Endothelial cell of umbilical vein (primary cell): ENCODE data around the gene HYLS1.

ENCODE experiments used
- CTCF ChIP-seq, 2 donors: IDR thresholded peaks; 1 replicate in 1 of 2; 2 replicates in 1 of 2; pipeline ENCODE4 v1.5.1; 2011; ENCODE audit warnings: low read length in 2 of 2, mild to moderate bottlenecking in 2 of 2, moderate library complexity in 2 of 2, control low read depth in 1 of 2, inconsistent platforms in 1 of 2, low read depth in 1 of 2; ENCODE audit not compliant: insufficient read depth in 1 of 2; ENCODE audit errors: extremely low read depth in 1 of 2
- EZH2 ChIP-seq: IDR thresholded peaks from 2 replicates; pipeline ENCODE4 v1.6.1; 2012; ENCODE audit warnings: borderline replicate concordance, low read depth, mild to moderate bottlenecking, moderate library complexity, low read length, inconsistent platforms; ENCODE audit not compliant: severe bottlenecking
- FOS ChIP-seq: IDR thresholded peaks from 2 replicates; pipeline ENCODE4 v1.6.1; 2011; ENCODE audit warnings: mild to moderate bottlenecking, low read length, moderate library complexity, borderline replicate concordance; ENCODE audit not compliant: insufficient read depth
- MAX ChIP-seq: IDR thresholded peaks from 2 replicates; pipeline ENCODE4 v1.6.1; 2011; ENCODE audit not compliant: insufficient read depth, insufficient read length
- POLR2A ChIP-seq: IDR thresholded peaks from 2 replicates; pipeline ENCODE4 v1.6.1; 2012; ENCODE audit warnings: low read depth, mild to moderate bottlenecking, control low read depth, low read length
- POLR2AphosphoS5 ChIP-seq: IDR thresholded peaks from 2 replicates; pipeline ENCODE4 v1.6.1; 2012; ENCODE audit warnings: low read depth, mild to moderate bottlenecking, control low read depth, low read length, moderate library complexity; ENCODE audit not compliant: insufficient read depth

GRCh38 chr11:125938418-125938817 lies 51.0 kb downstream of the HYLS1 start:
- TF ChIP-seq POLR2A: no peak
- no peak for TF ChIP-seq CTCF (IDR thresholded peaks at IDR 0.05; ENCODE audit: extremely low read depth in 1 of 2, insufficient read depth in 1 of 2, low read depth in 1 of 2, low read length in 2 of 2)
- no peak for TF ChIP-seq POLR2AphosphoS5
- no peak for TF ChIP-seq MAX
- TF ChIP-seq EZH2: no peak
- no peak for TF ChIP-seq FOS
